Vagina (tissue), 2 donors: ENCODE data around the gene CYB5R4. TPM values are rescaled to one million over a fixed set of nuclear protein-coding genes. Genes with fewer than 3 reads are reported as not detected.

ENCODE experiments used
- DNase-seq, 2 donors: peaks; one replicate each; pipeline ENCODE4 v3.0.0-alpha.2; 2017; ENCODE audit errors: extremely low spot score in 2 of 2
- H3K27ac ChIP-seq: fragments of 200-600 bp; sonication (generic); one replicate; pipeline ENCODE4 v1.5.1; 2019
- H3K27me3 ChIP-seq: fragments of 200-600 bp; sonication (generic); one replicate; pipeline ENCODE4 v1.5.1; 2019
- H3K36me3 ChIP-seq, 2 donors: fragments of 200-600 bp; sonication (generic); one replicate each; pipeline ENCODE4 v1.5.1; 2017 to 2019
- H3K4me1 ChIP-seq: fragments of 200-600 bp; sonication (generic); one replicate; pipeline ENCODE4 v1.5.1; 2019
- H3K4me3 ChIP-seq, 2 donors: fragments of 200-600 bp; sonication (generic); 1 replicate in 1 of 2; 2 replicates in 1 of 2; pipeline ENCODE4 v1.5.1; 2016 to 2019
- H3K9me3 ChIP-seq: fragments of 200-600 bp; sonication (generic); one replicate; pipeline ENCODE4 v1.5.1; 2019
- POLR2A ChIP-seq, 2 donors: fragments of 450-650 bp; IDR thresholded peaks; one replicate each; pipeline ENCODE4 v1.6.1; 2017; ENCODE audit warnings: antibody characterized with exemption in 2 of 2, mild to moderate bottlenecking in 2 of 2, moderate library complexity in 2 of 2
- POLR2AphosphoS5 ChIP-seq, 2 donors: sonication (generic); formaldehyde crosslinking; IDR thresholded peaks; one replicate each; pipeline ENCODE4 v1.9.0; 2017; ENCODE audit warnings: antibody characterized with exemption in 2 of 2, mild to moderate bottlenecking in 2 of 2, low read depth in 1 of 2; ENCODE audit not compliant: insufficient read depth in 1 of 2
- intact Hi-C: fragments of 100-400 bp; cut with DNase I; formaldehyde crosslinking; loops from one replicate; pipeline ENCODE4 v1.15.1; 2023
- total RNA-seq: library from RNA; depleted of rRNA; stranded (reverse); fragments of >200 nt; gene quantifications from one replicate; pipeline ENCODE4 v1.2.3, GENCODE V29; 2016
- TF ChIP-seq, protein P1 (sequence below), 3 experiments: fragments of 450-650 bp in 2 of 3; fragments of 200-600 bp in 1 of 3; sonication (generic) in 1 of 3; IDR thresholded peaks; one replicate each; pipeline ENCODE4 v1.5.1; 2017 to 2019; ENCODE audit warnings: antibody characterized with exemption in 3 of 3, mild to moderate bottlenecking in 2 of 3, moderate library complexity in 2 of 3

CYB5R4 gene
- total RNA-seq, 1 donor from 2014 or later: 4.9 TPM

DNA sequence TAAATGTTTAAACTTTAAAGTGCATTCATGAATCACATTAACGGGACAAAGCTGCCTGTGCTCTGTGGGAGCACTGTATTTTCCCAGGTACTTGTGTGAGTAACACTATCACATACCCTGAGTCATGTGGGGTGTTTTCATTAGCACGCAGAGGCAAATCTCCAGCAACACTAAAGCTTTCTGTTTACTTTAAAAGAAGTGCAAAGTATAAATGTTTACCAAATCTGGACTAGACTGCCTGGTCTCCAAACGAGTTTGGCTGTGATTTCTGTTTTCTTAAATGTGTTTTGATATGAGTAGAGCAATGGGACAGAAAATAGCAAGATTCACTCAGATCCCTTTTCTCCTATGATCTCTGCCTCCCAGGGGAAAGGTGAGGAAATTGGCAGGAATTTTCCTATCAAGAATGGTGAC, 35.1 kb upstream of the CYB5R4 start:
- intact Hi-C loops: no loop called here
- H3K4me3 ChIP-seq: no peak overlapping the region
- H3K27me3 ChIP-seq: no peaks in the 10 kb centered on the region
- no peaks in the 10 kb centered on the region for H3K4me1 ChIP-seq
- no peaks in the 10 kb centered on the region for H3K36me3 ChIP-seq
- H3K9me3 ChIP-seq: no peaks in the 10 kb centered on the region
- TF ChIP-seq POLR2A (IDR thresholded peaks at IDR 0.05): no peak
- no peak for TF ChIP-seq POLR2AphosphoS5 (IDR thresholded peaks at IDR 0.05; ENCODE audit: insufficient read depth in 1 of 2, low read depth in 1 of 2)
- TF ChIP-seq, protein P1, sequence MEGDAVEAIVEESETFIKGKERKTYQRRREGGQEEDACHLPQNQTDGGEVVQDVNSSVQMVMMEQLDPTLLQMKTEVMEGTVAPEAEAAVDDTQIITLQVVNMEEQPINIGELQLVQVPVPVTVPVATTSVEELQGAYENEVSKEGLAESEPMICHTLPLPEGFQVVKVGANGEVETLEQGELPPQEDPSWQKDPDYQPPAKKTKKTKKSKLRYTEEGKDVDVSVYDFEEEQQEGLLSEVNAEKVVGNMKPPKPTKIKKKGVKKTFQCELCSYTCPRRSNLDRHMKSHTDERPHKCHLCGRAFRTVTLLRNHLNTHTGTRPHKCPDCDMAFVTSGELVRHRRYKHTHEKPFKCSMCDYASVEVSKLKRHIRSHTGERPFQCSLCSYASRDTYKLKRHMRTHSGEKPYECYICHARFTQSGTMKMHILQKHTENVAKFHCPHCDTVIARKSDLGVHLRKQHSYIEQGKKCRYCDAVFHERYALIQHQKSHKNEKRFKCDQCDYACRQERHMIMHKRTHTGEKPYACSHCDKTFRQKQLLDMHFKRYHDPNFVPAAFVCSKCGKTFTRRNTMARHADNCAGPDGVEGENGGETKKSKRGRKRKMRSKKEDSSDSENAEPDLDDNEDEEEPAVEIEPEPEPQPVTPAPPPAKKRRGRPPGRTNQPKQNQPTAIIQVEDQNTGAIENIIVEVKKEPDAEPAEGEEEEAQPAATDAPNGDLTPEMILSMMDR (IDR thresholded peaks at IDR 0.05): no peak
- H3K27ac ChIP-seq: no peak overlapping the region
- DNase-seq: no peak

DNA sequence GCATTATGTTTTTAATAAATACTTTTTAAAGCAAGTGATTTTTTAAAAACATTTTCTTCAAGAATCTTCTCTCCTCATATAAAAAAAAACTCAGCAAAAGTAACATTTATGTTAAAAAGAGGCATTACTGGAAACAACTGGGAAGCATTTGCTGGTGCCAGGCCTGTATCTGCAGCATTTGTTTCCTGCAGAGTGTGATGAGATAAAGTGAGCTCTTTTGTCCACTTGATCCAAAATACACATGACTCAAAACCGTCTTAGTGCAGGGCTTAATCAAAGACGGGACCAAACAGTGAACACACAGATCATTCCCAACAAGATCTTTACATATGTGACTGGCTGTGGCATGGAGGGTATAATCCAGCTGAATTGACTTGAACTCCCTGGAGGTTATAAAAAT, 34.7 kb upstream of the CYB5R4 start:
- Histone ChIP-seq H3K27me3 (no peaks in the 10 kb centered on the region), H3K4me3 (no peak overlapping the region), H3K36me3 (no peaks in the 10 kb centered on the region), H3K9me3 (no peaks in the 10 kb centered on the region), H3K27ac (no peak overlapping the region), H3K4me1 (no peaks in the 10 kb centered on the region)
- no peak for DNase-seq
- TF ChIP-seq POLR2AphosphoS5 (IDR thresholded peaks at IDR 0.05; ENCODE audit: insufficient read depth in 1 of 2, low read depth in 1 of 2): no peak
- TF ChIP-seq, protein P1 (IDR thresholded peaks at IDR 0.05): no peak
- TF ChIP-seq POLR2A (IDR thresholded peaks at IDR 0.05): no peak
- intact Hi-C loops: no loop called here

DNA sequence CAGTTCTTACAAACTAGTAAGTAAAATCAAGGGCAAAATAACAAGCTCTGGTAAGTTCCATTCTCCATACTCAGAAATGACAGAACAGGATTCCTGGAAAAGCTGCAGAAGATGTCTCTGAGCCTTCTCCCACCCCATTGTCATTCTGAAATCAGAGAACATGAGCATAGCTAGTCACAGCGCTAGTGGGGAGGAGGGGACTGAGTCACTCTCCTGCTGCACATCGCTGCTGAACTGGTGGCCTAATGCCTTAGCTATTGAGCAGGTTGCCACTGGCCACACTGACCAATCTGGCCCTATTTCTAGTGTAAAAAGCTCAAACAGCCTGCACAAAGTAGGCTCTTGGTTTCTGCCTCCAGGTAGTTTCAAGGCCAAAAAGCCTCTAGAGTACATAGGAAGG, 32.4 kb upstream of the CYB5R4 start:
- H3K27me3 ChIP-seq: no peaks in the 10 kb centered on the region
- no peak overlapping the region for H3K4me3 ChIP-seq
- no peaks in the 10 kb centered on the region for H3K4me1 ChIP-seq
- DNase-seq: no peak
- no peak for TF ChIP-seq POLR2A (IDR thresholded peaks at IDR 0.05)
- TF ChIP-seq, protein P1 (IDR thresholded peaks at IDR 0.05): no peak
- TF ChIP-seq POLR2AphosphoS5 (IDR thresholded peaks at IDR 0.05; ENCODE audit: insufficient read depth in 1 of 2, low read depth in 1 of 2): no peak
- H3K27ac ChIP-seq: no peak overlapping the region
- no peaks in the 10 kb centered on the region for H3K9me3 ChIP-seq
- no peaks in the 10 kb centered on the region for H3K36me3 ChIP-seq
- intact Hi-C loops: no loop called here

DNA sequence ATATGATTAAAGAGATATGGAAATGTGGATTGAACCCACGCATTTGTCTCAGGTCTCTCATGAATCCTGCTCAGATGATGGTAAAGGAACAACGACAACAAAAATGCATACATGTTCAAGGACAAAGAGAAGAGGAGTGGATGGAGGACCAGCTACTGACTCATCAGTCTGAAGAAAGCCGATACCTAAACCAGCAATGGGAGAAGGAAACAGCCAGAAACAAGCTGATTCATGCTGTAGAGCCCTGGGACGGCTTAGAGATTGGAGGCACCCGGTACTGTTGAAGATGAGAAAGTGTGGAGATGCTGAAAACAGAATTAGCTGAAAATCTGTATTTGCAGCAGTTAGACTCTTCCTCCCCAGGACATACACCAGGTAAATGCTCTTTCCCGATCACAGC, 20.8 kb upstream of the CYB5R4 start:
- Histone ChIP-seq H3K27me3 (no peaks in the 10 kb centered on the region), H3K4me3 (no peak overlapping the region), H3K9me3 (no peaks in the 10 kb centered on the region), H3K36me3 (no peaks in the 10 kb centered on the region), H3K27ac (no peak overlapping the region), H3K4me1 (no peaks in the 10 kb centered on the region)
- no peak for DNase-seq
- TF ChIP-seq POLR2AphosphoS5 (IDR thresholded peaks at IDR 0.05; ENCODE audit: insufficient read depth in 1 of 2, low read depth in 1 of 2): no peak
- intact Hi-C loops: no loop called here

DNA sequence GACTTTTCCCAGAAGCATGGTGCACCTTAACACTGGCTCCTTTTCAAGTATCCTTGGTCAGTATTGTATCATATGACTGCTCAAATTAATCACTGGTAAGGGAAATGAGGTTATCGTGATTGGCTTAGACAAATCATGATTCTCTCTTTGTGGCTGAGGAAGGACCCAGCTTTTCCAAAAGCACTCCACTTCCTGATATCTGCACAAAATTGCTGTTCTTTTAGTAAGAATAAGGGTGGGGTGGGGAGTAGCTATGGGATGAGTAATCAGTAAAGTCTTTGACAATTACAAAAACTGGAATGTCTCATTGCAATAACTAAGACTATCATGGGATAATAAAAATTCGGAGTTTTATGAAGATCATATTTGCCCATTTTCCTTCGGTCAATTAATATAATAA, 15.3 kb upstream of the CYB5R4 start:
- H3K9me3 ChIP-seq: no peaks in the 10 kb centered on the region
- H3K4me1 ChIP-seq: no peaks in the 10 kb centered on the region
- no peak for DNase-seq
- no peak overlapping the region for H3K4me3 ChIP-seq
- H3K27me3 ChIP-seq: no peaks in the 10 kb centered on the region
- intact Hi-C loops: no loop called here
- no peaks in the 10 kb centered on the region for H3K36me3 ChIP-seq
- no peak overlapping the region for H3K27ac ChIP-seq
- TF ChIP-seq, protein P1 (IDR thresholded peaks at IDR 0.05): no peak
- no peak for TF ChIP-seq POLR2AphosphoS5 (IDR thresholded peaks at IDR 0.05; ENCODE audit: insufficient read depth in 1 of 2, low read depth in 1 of 2)
- no peak for TF ChIP-seq POLR2A (IDR thresholded peaks at IDR 0.05)

DNA sequence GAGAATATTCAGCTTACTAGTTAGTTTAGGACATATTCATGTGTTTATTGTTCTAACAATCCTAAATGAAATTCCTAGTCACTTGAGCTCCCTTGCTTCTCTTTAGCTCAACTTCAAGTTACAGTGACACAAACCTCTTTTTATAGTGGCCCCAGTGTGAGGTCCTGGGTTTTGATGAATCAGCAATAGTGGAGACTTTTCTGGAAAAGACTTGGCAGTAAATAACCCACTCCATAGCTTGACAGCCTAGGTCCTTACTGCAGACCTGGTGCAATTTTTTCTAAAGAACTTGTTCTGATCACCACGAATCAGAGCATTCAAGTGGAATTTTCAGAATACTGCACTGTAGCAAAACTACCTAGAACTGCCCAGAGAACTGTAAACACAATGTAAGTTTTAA, 13.2 kb upstream of the CYB5R4 start:
- intact Hi-C loops: no loop called here
- no peaks in the 10 kb centered on the region for H3K36me3 ChIP-seq
- TF ChIP-seq POLR2A (IDR thresholded peaks at IDR 0.05) (no peak), POLR2AphosphoS5 (IDR thresholded peaks at IDR 0.05; ENCODE audit: insufficient read depth in 1 of 2, low read depth in 1 of 2) (no peak)
- TF ChIP-seq, protein P1 (IDR thresholded peaks at IDR 0.05): no peak

More for the DNA sequence above, 13.2 kb upstream of the CYB5R4 start:
- Histone ChIP-seq H3K4me3 (no peak overlapping the region), H3K9me3 (no peaks in the 10 kb centered on the region), H3K27me3 (no peaks in the 10 kb centered on the region), H3K4me1 (no peaks in the 10 kb centered on the region), H3K27ac (no peak overlapping the region)
- DNase-seq: no peak
